Erythroblast (primary cell): ENCODE data around the gene ZMPSTE24.

ENCODE experiments used
- GATA1 ChIP-seq: IDR thresholded peaks from 2 replicates; pipeline ENCODE4 v1.6.1; 2011; ENCODE audit warnings: low read depth, mild to moderate bottlenecking, control low read depth, low read length, moderate library complexity
- POLR2A ChIP-seq: IDR thresholded peaks from 2 replicates; pipeline ENCODE4 v1.6.1; 2011; ENCODE audit warnings: mild to moderate bottlenecking, low read length

DNA sequence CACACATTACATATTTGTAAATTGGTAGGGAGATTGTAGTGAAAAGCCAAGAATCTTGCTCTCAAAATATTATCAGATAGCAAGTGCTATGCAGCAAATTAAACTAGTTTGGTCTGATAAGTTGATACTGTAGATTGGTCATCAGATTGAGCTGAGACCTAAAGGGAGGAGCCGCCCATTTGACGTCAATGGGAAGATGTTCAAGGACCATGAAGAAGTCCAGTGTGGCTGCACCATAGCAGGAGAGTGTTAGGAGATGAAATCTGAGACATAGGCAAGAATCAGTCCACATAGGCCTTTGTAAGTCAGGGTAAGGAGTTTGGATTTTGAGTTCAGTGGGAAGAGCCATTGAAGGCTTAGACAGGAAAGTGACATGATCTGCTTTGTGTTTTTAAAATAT is 16.3 kb downstream of the ZMPSTE24 start:
- TF ChIP-seq POLR2A (no peak), GATA1 (no peak)
